Transverse colon (tissue), 3 donors: Measurements from ENCODE around the gene USP6NL.

Source experiments
- CTCF ChIP-seq, 5 experiments: fragments of 200-600 bp in 3 of 5; fragments of 450-650 bp in 2 of 5; sonication (generic) in 3 of 5; IDR thresholded peaks; 1 replicate in 2 of 5; 2 replicates in 3 of 5; pipeline ENCODE4 v1.5.1; 2016 to 2017; ENCODE audit warnings: antibody characterized with exemption in 5 of 5, inconsistent platforms in 3 of 5, mild to moderate bottlenecking in 2 of 5, moderate library complexity in 1 of 5
- POLR2A ChIP-seq: fragments of 450-650 bp; IDR thresholded peaks from one replicate; pipeline ENCODE4 v1.6.1; 2016; ENCODE audit warnings: antibody characterized with exemption, mild to moderate bottlenecking, moderate library complexity

DNA sequence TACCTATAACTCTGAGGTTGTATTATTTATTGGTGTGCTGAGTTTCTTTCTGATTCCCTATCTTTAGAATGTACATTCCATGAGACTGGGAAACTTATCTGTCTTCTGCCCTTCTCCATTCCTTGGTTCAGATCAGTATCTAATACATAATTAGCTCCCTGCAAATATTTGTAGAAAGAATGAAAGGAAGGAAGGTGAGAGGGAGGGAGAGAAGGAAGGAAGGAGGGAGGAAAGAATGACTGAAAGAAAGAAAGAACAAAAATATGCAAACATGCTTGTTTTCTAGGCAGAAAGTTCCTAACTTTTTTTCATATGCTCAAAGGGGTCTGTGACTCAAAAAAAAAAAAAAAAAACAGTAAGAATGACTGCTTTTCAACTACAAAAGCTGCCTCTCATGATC is 3.9 kb upstream of the USP6NL start:
- TF ChIP-seq CTCF (IDR thresholded peaks at IDR 0.05): no peak
- TF ChIP-seq POLR2A: no peak
